ENCODE results near the gene SYTL3.

- TF ChIP-seq EP300 (IDR thresholded peaks at IDR 0.05; ENCODE audit: borderline replicate concordance in 1 of 2, low read depth in 2 of 2, low read length in 2 of 2) (no peak), MAX (IDR thresholded peaks at IDR 0.05) (no peak), CTCF (IDR thresholded peaks at IDR 0.05; ENCODE audit: control extremely low read depth in 1 of 3, insufficient read depth in 1 of 3, low read depth in 1 of 3, low read length in 3 of 3) (no peak), KDM1A (IDR thresholded peaks at IDR 0.05; ENCODE audit: borderline replicate concordance, low read length) (no peak), RFX5 (IDR thresholded peaks at IDR 0.05; ENCODE audit: borderline replicate concordance, low read depth, low read length) (no peak), ATF2 (IDR thresholded peaks at IDR 0.05; ENCODE audit: low read length) (no peak), HDAC6 (IDR thresholded peaks at IDR 0.05; ENCODE audit: low read depth, low read length) (no peak), ZNF274 (IDR thresholded peaks at IDR 0.05; ENCODE audit: borderline replicate concordance, extremely low read depth, low read length) (no peak), SUZ12 (IDR thresholded peaks at IDR 0.05; ENCODE audit: low read length) (no peak), POLR2A (IDR thresholded peaks at IDR 0.05; ENCODE audit: control extremely low read depth in 1 of 2, low read depth in 2 of 2, low read length in 2 of 2) (no peak), TAF1 (IDR thresholded peaks at IDR 0.05; ENCODE audit: low read depth, low read length) (no peak), SP1 (IDR thresholded peaks at IDR 0.05; ENCODE audit: low read depth, low read length) (no peak), CBX5 (IDR thresholded peaks at IDR 0.05; ENCODE audit: low read depth, low read length) (no peak), CBX8 (IDR thresholded peaks at IDR 0.05; ENCODE audit: borderline replicate concordance, low read depth, low read length) (no peak)
Observed at GRCh38 chr6:158684745-158685324, 35.0 kb downstream of the SYTL3 start.
